Hematopoietic multipotent progenitor cell treated with erythropoietin and hydrocortisone succinate and interleukin-3 and kit ligand, for 8 days (in vitro differentiated cells): ENCODE measurements around the gene TRAPPC10.
"Not testable (repeated sequence)": the region's sequence is repeated elsewhere in the genome, so short reads cannot be mapped to it uniquely, and the experiment has no call there.

ENCODE experiments used
- DNase-seq: peaks from one replicate; pipeline ENCODE4 v3.0.0-alpha.2; 2015

Gene TRAPPC10

DNA sequence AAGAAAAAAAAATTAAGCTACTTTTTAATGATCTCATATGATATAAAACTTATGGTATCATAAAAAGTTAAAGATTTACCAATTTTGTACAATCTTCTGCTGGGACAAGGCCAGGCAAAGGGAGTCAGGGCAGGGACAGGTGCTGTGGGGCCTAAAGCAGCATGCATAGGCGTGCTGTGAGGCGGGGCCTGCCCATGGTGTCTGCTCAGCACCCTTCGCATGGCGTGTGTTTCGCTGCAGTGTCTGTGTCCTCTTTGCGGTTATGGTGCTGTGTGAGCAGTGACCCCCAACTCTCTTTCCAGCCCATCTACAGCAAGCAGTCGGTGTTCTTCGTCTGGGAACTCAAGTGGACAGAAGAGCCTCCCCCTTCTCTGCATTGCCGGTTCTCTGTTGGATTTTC is 81.7 kb downstream of the TRAPPC10 start:
- DNase-seq: no peak

DNA sequence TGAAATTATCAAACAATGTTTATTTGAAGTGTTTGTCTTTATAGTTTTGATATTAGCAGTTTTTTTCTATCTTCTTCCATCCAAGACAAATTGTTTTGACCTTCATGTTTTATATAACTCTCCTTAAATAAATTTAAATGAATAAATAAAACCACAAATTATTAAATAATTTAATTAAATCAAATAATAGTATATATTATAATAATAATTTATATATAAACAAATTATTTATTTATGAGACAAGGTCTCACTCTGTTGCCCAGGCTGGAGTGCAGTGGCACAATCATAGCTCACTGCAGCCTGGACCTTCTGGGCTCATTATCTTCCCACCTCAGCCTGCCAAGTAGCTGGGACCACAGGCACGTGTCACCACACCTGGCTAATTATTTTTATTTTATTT is 82.7 kb downstream of the TRAPPC10 start:
- no peak for DNase-seq

DNA sequence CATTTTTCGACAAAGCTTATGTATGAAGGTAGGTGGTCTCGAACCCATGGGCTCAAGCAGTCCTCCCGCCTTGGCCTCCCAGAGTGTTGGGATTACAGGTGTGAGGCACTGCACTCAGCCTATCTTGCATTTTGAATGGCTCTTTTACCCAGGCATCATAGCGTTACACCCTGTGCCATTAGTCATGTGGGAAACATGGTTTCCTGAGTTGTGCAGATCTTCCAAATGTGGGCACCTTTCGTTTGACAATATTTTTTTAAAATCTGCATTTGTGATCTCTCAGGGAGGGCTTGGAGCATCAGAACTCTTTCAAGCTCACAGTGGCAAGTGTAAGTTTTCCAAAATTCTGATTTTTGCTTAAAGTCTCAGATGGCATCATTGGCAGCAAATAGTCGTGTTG is 86.4 kb downstream of the TRAPPC10 start:
- not testable (repeated sequence) for DNase-seq

DNA sequence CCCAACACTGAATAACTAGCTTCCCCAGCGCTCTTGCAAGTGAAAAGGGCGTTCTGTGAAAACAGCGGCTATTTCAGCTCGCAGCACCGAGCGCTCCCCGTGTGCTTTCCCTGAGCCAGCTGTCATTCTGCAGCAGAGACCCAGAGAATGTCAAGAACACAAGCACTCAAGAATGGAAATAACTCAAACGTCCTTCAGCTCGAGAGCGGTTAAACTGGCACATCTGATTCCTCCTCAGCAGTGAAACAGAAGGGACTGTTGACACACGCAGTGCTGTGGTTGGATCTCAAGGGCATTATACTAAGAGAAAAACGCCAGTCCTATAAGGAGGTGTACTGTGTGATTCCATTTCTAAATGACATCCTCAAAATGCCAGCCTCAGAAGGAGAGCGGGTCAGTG is 86.9 kb downstream of the TRAPPC10 start:
- DNase-seq: not testable (repeated sequence)

DNA sequence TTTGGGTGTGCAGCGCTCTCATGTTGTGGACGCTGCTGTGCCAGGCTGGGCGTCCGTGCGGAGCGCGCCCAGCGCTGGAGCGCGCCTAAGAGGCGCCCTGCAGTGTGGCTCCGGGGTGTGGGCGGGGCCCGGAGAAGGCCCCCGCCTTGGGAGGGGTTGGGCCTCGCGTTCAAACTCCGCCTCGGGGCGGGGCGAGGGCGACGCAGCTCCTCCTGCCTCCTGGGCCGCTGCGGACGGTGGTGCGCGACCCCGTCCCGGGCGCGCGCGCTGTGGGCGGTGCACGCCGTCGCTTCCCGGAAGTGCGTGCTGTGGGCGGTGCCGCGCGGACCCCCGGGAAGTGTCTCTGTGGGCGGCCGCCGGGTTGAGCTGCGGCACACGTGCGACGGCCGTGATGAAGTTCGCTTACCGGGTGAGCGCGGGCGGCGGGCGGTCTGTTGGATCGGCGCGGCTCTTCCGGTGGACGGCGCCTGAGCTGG is 95.0 kb downstream of the TRAPPC10 start, which contains the start of gene PWP2:
Gene PWP2, plus strand, starts transcription at position 374 of the 476 bp plus-strand sequence. Its CDS starts 18 bp downstream, at position 392.
- DNase-seq: peak; percentile 20

DNA sequence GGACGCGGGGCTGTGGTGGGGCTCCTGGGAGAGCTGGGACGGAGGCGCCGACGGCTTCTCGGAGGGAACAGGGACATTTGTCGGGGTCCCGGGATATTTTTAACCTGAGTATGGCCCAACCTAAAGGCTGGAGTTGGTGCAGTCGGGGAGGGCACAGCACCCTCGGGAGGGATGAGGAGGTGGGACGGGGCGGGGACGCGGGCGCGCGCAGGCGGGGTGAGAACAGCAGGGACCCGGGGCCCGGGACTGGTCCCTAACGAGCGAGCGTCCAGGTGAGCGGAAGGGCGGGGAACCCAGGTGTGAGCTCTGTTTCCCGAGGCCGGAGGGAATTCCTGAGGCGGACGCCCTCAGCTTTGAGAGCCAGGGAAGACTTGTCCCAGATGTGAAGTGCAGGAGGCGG is 95.5 kb downstream of the TRAPPC10 start:
- DNase-seq: not testable (repeated sequence)

DNA sequence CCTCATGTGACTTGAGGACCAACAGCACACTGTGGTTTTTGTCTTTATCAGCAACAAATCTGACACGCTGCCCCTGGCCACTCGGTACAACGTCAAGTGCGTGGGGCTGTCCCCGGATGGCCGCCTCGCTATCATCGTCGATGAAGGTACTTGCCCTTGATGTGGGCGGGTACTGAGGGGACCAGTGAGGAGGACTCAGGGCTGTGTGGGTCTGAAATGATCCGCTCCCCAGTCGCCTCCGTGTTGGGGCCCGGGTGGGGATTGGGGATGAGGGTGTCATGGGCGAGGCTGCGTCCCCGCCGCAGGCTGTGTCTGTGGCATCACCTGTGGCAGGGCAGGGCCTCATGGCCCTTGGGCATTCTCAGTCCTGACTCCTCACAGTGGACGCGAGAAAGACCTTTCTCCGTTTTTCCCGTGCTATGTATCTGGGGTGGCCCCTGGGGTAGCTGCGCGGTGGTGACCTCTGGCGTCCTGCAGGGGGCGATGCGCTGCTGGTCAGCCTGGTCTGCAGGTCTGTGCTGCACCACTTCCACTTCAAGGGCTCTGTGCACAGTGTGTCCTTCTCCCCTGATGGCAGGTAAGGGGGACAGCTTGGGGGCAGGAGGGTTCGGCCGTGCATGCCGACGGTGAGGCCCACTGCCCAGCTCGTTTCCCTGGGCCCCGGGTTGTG is 101.7 kb downstream of the TRAPPC10 start:
- not testable (repeated sequence) for DNase-seq

DNA sequence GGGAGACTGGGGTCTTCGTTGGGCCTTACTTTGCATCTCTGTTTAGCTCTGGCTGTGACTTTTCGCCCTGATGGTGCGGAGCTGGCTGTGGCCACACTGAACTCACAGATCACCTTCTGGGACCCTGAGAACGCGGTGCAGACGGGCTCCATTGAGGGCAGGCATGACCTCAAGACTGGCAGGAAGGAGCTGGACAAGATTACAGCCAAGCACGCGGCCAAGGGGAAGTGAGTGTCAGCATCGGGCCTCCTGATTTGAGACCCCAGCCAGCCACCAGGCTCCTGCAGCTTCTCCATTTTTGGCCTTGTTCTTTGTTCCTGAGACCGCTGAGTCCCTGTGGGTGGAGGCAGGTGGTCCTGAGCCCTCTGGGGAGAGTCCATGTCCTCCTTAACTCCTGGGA is 110.0 kb downstream of the TRAPPC10 start:
- DNase-seq: not testable (repeated sequence)

DNA sequence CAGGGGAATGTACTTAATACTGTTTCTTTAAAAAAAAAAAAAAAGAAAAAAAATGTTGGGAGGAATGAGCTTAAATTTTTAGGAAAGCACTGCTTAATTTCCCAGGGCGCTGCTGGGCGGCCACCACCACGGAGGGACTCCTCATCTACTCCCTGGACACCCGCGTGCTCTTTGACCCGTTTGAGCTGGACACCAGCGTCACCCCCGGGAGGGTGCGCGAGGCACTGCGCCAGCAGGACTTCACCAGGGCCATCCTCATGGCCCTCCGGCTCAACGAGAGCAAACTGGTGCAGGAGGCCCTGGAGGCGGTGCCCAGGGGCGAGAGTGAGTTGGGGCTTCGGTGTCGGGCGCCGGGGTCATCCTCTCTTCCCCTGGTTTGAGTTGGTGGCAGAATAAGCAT is 115.7 kb downstream of the TRAPPC10 start:
- DNase-seq: not testable (repeated sequence)

DNA sequence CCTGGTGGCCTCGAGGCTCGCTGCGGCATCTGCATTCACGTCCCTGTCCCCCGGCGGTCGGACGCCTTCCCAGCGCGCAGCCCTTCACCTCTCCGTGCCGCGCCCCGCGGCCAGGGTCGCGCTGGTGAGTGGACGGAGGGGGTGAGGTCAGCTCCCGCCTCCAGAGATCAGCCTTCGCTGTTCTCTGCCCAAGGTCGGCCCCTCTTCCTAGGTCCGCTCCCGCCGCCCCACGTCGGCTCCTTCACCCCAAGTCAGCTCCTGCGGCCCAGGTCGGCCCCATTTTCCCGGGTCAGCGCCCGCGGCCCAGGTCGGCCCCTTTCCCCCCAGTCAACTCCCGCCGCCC is 121.6 kb downstream of the TRAPPC10 start:
- DNase-seq: not testable (repeated sequence)

DNA sequence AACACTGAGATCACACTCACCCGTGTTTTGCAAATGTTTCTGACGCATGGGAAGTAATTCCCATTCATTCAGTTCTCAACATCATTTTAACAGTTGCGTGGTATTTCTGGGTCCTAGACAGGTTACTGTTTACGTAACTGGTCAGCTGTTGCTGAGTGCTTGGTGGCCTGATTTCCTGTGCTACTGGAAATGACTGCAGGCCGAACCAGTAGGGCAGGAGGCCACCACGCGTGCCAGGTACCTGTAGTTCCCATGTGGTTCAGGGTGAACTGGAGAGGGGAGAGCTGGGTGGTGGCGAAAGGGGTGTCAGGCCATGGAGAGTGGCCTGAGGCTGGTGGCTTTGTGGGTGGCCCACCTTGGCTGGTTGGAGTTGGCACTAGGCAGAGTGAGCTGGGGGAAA is 122.6 kb downstream of the TRAPPC10 start:
- not testable (repeated sequence) for DNase-seq

DNA sequence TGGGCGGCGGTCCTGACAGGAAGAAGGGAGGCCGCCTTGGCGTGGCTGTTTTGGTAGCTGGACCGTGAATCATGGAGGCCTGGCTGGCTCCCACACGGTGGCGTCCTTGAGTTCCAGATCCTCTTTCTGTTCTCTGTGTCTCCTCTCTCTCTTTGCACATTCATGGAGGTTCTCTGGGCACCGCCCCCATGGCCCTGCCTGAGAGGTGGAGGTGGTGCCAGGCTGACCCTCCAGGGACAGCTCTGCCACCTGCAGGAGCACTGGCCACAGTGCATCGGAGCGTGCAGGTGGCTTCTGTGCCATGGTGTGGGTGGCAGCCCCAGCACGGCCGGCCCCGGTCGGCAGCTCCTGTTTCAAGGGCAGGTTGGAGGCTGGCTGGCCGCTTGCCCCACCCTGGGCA is 125.9 kb downstream of the TRAPPC10 start:
- DNase-seq: not testable (repeated sequence)

DNA sequence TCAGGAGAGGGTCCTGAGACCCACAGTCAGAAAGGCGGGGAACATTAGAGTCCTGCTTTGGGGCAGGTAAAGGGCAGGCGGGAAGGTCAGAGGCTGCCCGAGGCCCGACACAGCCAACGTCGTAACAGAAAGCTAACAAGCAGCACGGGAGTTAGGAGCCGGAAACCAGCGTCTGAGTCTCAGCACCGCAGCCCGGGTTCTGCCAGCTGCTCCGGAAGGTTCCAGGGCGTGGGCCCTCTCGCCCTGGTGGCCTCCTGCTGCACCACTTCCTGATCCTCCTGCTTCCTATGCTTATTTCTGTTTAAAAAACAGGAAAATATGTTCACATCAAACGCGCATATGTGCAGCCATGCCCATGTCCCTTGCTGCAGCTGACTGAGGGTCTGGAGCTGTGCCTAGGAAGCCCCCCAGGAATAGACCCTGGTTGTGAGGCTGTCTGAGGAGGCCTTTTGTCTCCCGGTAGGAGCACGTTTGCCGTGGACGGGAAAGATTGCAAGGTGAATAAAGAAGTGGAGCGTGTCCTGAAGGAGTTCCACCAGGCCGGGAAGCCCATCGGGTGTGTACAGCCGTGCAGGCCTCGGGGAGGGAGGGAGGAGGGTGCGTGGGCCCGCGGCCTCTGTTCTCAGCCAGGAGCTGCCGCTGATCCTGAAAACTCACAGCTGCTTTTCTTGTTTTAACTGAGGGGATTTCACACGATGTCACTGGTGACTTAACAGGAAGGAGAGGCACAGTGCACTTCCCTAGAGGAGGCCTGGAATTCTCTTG is 127.9 kb downstream of the TRAPPC10 start:
- DNase-seq: not testable (repeated sequence)

DNA sequence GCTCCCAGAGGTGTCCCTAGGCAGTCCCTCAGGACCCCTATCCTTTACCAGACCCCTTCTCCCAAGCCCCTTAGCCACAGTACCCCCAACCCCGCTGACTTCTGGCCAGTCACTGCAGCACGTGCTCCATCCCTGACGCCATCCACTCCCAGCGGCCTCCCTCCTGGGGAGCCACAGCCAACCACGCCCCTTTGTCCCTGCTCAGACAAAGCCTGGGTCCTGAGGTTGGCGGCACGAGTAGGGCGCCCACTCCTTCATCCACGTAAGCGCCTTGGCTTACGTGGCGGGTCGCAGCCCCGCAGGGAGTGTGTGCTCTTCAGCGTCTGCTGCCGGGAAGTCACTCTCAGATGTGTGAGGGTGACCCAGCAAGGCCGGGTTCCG is 128.4 kb downstream of the TRAPPC10 start:
- DNase-seq: not testable (repeated sequence)

DNA sequence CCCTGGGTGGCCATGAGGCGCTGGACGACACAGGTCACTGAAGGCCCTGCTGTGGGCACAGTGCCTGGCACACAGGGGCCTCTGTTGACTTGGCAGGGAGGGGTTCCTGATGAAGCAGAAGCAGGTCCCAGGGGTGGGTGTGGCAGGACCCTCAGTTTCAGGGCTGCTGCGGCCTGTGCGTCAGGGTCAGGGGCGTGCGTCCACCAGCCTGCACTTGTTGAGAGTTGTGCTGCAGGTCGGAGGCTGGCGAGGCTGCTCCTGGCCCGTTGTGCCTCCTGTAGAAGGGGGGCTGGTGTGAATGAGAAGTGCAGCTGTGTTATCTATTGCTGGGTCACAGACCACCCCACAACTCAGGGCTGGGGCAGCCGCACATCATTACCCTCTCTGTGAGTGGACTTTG is 130.4 kb downstream of the TRAPPC10 start:
- not testable (repeated sequence) for DNase-seq

DNA sequence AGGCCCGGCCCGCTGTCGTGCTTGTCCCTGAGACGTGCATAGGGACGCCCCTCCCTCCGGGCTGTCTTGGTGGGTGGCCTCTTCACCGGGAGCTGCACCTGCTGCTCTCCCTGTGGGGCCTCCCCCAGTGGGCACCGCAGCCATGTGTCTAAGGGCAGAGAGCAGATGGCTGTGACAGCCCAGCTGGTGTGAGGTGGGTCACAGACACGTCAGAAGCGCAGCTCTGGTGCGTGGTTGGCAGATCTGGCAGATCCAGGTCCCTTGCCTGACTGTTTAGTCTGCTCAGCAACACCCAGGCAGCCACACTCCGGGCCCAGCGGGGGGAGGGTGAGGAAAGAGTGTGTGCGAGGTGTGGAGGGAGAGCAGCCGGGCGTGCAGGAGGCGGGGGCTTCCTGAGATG is 131.3 kb downstream of the TRAPPC10 start:
- DNase-seq: not testable (repeated sequence)

DNA sequence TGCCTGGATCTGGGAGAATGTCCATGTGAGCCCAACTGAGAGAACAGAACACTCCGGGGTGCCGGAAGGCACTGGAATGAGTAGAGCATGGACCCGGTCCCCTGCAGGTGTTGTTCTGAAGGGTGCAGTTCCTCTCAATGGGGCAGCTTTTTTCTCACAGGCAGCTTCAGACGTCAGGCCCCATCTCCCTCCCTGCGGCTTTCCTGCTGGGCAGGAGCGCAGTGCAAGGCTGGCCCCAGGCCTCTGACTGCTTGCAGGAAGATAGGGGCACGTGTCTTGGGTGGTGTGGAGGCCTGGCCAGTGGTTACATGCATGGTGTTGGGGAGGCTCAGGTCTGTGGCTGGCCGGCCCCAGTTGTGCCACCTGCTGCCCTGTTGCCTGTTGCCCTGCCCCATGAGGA is 131.9 kb downstream of the TRAPPC10 start:
- not testable (repeated sequence) for DNase-seq

DNA sequence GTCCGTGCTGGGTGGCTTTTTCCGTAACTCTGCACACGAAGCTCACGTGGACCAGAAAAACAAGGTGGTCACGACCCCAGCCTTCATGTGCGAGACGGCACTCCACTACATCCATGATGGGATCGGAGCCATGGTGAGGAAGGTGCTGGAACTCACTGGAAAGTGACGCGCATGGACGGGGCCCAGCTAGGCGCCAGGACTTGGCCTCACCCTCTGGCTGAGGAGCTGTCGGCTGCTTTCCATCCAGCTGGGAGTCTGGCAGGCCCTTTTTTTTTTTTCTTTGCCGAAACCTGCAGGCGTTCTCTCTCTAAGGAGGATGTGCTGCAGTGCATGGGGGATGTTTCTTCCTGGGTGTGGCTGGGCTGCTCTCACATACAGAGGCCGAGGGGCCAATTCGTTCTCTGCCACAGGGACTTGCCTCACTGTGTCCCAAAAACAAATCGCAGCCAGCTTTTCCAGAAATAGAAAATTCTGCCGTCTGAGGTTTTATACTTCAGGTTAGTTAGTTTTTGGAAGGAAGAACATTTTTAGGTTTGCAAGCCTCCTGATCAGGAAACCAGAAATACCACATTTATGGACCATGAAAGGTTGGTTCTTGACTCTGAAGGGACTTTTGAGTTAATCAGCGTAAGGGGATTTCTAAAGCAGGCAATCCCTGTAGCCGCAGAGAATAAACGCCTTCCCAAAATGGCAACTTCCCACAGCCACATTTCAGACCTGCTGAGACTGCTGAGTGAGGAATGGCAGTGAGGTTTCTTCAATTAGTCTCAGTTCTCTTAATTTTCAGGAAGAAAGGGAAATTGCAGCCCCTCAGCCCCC is 132.9 kb downstream of the TRAPPC10 start:
- not testable (repeated sequence) for DNase-seq

DNA sequence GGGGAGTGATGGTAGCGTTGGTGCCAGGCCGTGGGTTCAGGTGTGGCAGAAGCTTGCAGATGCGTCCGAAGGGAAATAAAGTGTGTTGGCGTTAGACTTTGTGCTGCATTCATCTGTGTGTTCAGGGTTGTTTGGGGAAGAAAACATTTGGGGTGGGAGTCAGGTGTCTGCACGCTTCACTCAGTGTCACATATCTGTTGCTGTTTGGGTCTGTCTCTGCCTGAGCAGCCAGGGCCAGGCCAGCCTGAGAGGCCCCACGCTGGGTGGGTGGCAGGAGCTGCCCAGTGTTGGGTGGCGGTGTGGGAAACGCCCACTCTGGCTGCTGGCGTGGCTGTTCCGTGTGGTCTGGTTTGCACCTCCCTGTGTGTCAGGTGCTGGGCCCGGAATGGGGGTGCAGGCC is 133.5 kb downstream of the TRAPPC10 start:
- not testable (repeated sequence) for DNase-seq

DNA sequence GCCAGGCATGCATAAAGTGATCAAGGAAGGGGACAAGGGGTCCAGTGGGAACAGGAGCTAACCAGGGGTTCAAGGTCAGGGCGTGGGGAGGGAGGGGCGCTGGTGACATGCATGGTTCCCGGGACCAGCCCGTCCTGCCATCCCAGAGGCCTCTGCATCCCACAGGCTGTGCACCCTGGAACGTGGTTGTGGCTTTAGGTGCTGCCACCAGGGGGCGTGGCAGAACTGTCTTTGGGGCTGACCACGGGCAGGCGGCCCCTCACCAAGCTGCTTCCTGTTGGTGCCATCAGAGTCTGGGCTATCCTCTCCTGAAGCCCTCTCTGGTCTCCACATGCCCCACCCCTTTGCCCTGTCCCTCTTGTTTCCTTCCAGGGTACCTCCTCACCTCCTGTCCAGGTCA is 135.0 kb downstream of the TRAPPC10 start:
- not testable (repeated sequence) for DNase-seq

DNA sequence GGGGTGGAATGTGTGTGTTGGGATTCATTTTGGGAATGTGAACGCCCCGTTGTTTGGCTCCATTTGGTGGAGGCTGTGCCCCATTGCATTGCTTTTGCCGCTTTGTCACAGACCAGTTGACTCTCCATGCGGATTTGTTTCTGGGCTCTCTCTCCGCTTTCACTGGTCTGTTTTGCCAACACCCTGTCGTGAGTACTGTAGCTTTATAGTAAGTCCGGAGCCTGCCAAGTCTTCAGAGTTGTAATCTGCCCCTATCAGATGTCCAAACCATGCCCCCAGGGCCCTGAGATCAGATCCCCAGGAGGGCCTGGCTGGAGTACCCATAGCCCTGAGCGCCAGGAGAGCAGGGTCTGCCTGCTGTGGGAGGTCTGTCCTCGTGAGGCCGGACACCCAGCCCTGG is 138.1 kb downstream of the TRAPPC10 start:
- DNase-seq: not testable (repeated sequence)

DNA sequence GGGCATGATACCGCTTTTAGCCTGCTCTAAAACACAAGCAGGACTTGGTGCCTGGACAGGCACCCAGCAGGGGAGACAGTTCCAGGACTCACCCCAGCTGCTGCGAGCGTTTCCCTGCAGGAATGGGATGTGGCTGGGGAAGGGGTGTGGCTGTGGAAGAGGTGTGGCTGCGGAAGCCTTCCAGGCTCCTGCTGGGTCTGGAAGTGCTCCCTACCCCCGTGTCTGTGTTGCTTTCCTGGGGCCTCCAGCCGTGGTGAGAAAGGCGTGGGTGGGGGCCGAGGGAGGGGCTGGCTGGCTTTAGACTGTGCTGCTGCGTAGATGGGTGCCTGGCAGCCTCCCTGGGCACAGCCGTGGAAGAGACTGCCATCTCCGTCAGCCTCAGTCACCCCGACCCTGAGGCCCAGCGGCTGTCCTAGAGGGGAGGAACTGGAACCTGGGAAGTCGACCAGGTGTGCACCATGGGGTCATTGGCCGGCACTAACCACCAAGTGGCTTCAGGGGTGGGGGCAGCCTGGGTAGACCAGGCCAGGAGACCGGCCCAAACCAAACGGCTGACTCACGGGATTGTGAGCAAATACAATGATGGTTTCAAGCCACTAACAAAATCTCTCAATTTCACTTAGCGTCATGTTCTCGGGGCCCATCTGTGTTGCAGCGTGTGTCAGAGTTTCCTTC is 141.2 kb downstream of the TRAPPC10 start:
- DNase-seq: not testable (repeated sequence)

DNA sequence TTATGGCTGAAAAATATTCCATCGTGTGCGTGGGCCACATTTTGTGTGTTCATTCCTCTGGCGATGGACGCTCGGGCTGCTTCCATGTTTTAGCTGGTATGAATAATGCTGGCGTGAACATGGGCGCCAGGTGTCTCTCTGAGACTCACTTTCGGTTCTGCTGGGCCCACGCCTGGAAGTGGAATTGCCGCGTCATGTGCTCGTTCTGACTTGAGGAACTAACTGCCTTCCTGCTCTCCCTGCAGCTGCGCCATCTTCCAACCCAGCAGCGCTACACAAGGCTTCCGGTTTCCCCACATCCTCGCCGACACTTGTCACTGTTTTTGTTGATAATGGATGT is 141.8 kb downstream of the TRAPPC10 start:
- DNase-seq: not testable (repeated sequence)
